Effector CD4-positive, alpha-beta T cell (primary cell): ENCODE data around the gene STARD7.
"Not testable (repeated sequence)": the region's sequence is repeated elsewhere in the genome, so short reads cannot be mapped to it uniquely, and the experiment has no call there.

Source experiments
- DNase-seq: peaks from one replicate; pipeline ENCODE4 v3.0.0-alpha.2; 2020

The STARD7 gene

GRCh38 chr2:96233880-96234316, 25.3 kb upstream of the STARD7 start:
- DNase-seq = no peak

GRCh38 chr2:96233436-96233835, 24.8 kb upstream of the STARD7 start:
- no peak for DNase-seq

- DNase-seq = no peak
Measured at GRCh38 chr2:96231316-96231715, 22.7 kb upstream of the STARD7 start.

GRCh38 chr2:96225016-96225533, 16.4 kb upstream of the STARD7 start:
- DNase-seq = no peak

GRCh38 chr2:96221106-96221505, 12.5 kb upstream of the STARD7 start:
- DNase-seq = not testable (repeated sequence)

- not testable (repeated sequence) for DNase-seq
Measured at GRCh38 chr2:96219959-96220358, 11.3 kb upstream of the STARD7 start.

- DNase-seq = no peak
Measured at GRCh38 chr2:96218508-96219131, 10.0 kb upstream of the STARD7 start.

GRCh38 chr2:96214554-96214953, 5.9 kb upstream of the STARD7 start:
- no peak for DNase-seq

- no peak for DNase-seq
Measured at GRCh38 chr2:96213379-96213778, 4.8 kb upstream of the STARD7 start.

GRCh38 chr2:96212339-96212738, 3.7 kb upstream of the STARD7 start:
- no peak for DNase-seq

GRCh38 chr2:96209729-96210085, 1.1 kb upstream of the STARD7 start:
- DNase-seq = no peak

- no peak for DNase-seq
Measured at GRCh38 chr2:96209011-96209728, 543 bp upstream of the STARD7 start.

- no peak for DNase-seq
Measured at GRCh38 chr2:96207774-96208142, 869 bp downstream of the STARD7 start.

GRCh38 chr2:96207073-96207773, 1.4 kb downstream of the STARD7 start:
- DNase-seq = no peak

- no peak for DNase-seq
Measured at GRCh38 chr2:96205888-96206287, 2.7 kb downstream of the STARD7 start.

- no peak for DNase-seq
Measured at GRCh38 chr2:96204836-96205624, 3.6 kb downstream of the STARD7 start.

GRCh38 chr2:96203130-96204028, 5.2 kb downstream of the STARD7 start:
- no peak for DNase-seq

- no peak for DNase-seq
Measured at GRCh38 chr2:96202152-96202854, 6.3 kb downstream of the STARD7 start.

- no peak for DNase-seq
Measured at GRCh38 chr2:96201338-96201737, 7.3 kb downstream of the STARD7 start.

- DNase-seq = no peak
Measured at GRCh38 chr2:96198921-96199320, 9.7 kb downstream of the STARD7 start.

- no peak for DNase-seq
Measured at GRCh38 chr2:96197546-96198255, 10.9 kb downstream of the STARD7 start.
